ENCODE data around the gene PISD.

GRCh38 chr22:31575190-31575589, 86.8 kb downstream of the PISD start:
- TF ChIP-seq CTCF (conservative IDR thresholded peaks at IDR 0.05; ENCODE audit: low read depth, low read length) (no peak), EZH2phosphoT487 (IDR thresholded peaks at IDR 0.05; ENCODE audit: borderline replicate concordance, low read length) (no peak), EZH2 (IDR thresholded peaks at IDR 0.05; ENCODE audit: low read length, unreplicated experiment) (no peak)
